ENCODE measurements around the gene HECW1.
"Not testable (repeated sequence)": the region's sequence is repeated elsewhere in the genome, so short reads cannot be mapped to it uniquely, and the experiment has no call there.

HECW1 gene

GRCh38 chr7:43201912-43202311 is 89.5 kb downstream of the HECW1 start:
- TF ChIP-seq CTCF (conservative IDR thresholded peaks at IDR 0.05; ENCODE audit: low read length) = no peak
- peak; percentile 11 for DNase-seq (ENCODE audit: low read depth)
- no peak overlapping the region for H3K4me3 ChIP-seq (ENCODE audit: low read length)

GRCh38 chr7:43204081-43204480 is 91.6 kb downstream of the HECW1 start:
- no peak for TF ChIP-seq CTCF (conservative IDR thresholded peaks at IDR 0.05; ENCODE audit: low read length)
- no peak overlapping the region for H3K4me3 ChIP-seq (ENCODE audit: low read length)
- DNase-seq (ENCODE audit: low read depth) = peak; percentile 49

GRCh38 chr7:43205171-43205795 is 92.8 kb downstream of the HECW1 start:
- DNase-seq (ENCODE audit: low read depth) = no peak
- TF ChIP-seq CTCF (conservative IDR thresholded peaks at IDR 0.05; ENCODE audit: low read length) = no peak
- no peak overlapping the region for H3K4me3 ChIP-seq (ENCODE audit: low read length)

- TF ChIP-seq CTCF (conservative IDR thresholded peaks at IDR 0.05; ENCODE audit: low read length) = no peak
- H3K4me3 ChIP-seq (ENCODE audit: low read length) = no peak overlapping the region
- no peak for DNase-seq (ENCODE audit: low read depth)
Observed at GRCh38 chr7:43208242-43208641, 95.8 kb downstream of the HECW1 start.

- not testable (repeated sequence) for DNase-seq (ENCODE audit: low read depth); H3K4me3 ChIP-seq (ENCODE audit: low read length)
Observed at GRCh38 chr7:43210539-43210938, 98.1 kb downstream of the HECW1 start.

- peak; percentile 27 for TF ChIP-seq CTCF (conservative IDR thresholded peaks at IDR 0.05; ENCODE audit: low read length)
- DNase-seq (ENCODE audit: low read depth) = no peak
- no peak overlapping the region for H3K4me3 ChIP-seq (ENCODE audit: low read length)
Observed at GRCh38 chr7:43211286-43211685, 98.8 kb downstream of the HECW1 start.

GRCh38 chr7:43211693-43212092 is 99.2 kb downstream of the HECW1 start:
- peak; percentile 24 for DNase-seq (ENCODE audit: low read depth)
- no peak overlapping the region for H3K4me3 ChIP-seq (ENCODE audit: low read length)
- TF ChIP-seq CTCF (conservative IDR thresholded peaks at IDR 0.05; ENCODE audit: low read length) = no peak

- DNase-seq (ENCODE audit: low read depth) = no peak
- TF ChIP-seq CTCF (conservative IDR thresholded peaks at IDR 0.05; ENCODE audit: low read length) = no peak
- H3K4me3 ChIP-seq (ENCODE audit: low read length) = no peak overlapping the region
Observed at GRCh38 chr7:43212921-43213320, 100.5 kb downstream of the HECW1 start.

Measured in AG10803 (cell line).